Measurements from ENCODE around the gene HACD1.

Gene HACD1

DNA sequence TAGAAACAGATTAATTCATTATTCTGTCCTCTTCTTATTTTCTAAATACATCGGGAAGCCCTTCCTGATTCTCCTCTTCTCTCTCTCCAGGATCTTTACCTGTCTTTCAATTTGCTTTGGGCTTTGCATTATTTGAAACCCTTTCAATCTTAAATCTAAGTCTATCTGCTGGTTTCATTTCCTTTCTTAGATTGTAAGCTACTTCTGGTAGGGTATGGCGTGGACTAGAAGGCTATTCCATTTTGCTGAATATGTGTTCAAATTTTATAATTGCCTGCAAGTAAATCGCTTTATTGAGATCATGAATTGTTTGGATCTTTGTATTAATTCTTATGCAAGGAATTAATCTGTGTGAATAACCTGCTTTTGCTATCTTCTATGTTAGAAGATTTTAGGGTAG lies 37.8 kb upstream of the HACD1 start:
- Histone ChIP-seq H4K20me1 (ENCODE audit: insufficient read depth, low read length) (no peaks in the 10 kb centered on the region), H3K27me3 (ENCODE audit: insufficient read depth, low read length) (no peaks in the 10 kb centered on the region), H3K9me3 (ENCODE audit: low read length) (peaks cover 15% of the 10 kb centered on the region), H3K9me2 (ENCODE audit: low read depth, low read length) (no peaks in the 10 kb centered on the region), H3F3A (ENCODE audit: insufficient read depth, low read length) (no peaks in the 10 kb centered on the region), H3K4me1 (ENCODE audit: insufficient read depth, low read length, severe bottlenecking) (no peaks in the 10 kb centered on the region), H3K27ac (ENCODE audit: low read depth, low read length, poor library complexity, severe bottlenecking) (no peak overlapping the region), H3K9ac (ENCODE audit: low read length) (no peak overlapping the region), H2AFZ (ENCODE audit: low read length) (no peak overlapping the region), H3K4me2 (ENCODE audit: low read length) (no peak overlapping the region), H3K4me3 (ENCODE audit: low read depth, low read length, poor library complexity, severe bottlenecking) (no peak overlapping the region), H3K79me2 (ENCODE audit: insufficient read depth, low read length) (peaks cover 85% of the 10 kb centered on the region), H3K36me3 (ENCODE audit: insufficient read depth, low read length) (peaks cover 29% of the 10 kb centered on the region)
- TF ChIP-seq, protein P1, sequence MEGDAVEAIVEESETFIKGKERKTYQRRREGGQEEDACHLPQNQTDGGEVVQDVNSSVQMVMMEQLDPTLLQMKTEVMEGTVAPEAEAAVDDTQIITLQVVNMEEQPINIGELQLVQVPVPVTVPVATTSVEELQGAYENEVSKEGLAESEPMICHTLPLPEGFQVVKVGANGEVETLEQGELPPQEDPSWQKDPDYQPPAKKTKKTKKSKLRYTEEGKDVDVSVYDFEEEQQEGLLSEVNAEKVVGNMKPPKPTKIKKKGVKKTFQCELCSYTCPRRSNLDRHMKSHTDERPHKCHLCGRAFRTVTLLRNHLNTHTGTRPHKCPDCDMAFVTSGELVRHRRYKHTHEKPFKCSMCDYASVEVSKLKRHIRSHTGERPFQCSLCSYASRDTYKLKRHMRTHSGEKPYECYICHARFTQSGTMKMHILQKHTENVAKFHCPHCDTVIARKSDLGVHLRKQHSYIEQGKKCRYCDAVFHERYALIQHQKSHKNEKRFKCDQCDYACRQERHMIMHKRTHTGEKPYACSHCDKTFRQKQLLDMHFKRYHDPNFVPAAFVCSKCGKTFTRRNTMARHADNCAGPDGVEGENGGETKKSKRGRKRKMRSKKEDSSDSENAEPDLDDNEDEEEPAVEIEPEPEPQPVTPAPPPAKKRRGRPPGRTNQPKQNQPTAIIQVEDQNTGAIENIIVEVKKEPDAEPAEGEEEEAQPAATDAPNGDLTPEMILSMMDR (IDR thresholded peaks at IDR 0.05; ENCODE audit: low read length) = no peak
- TF ChIP-seq EZH2 (IDR thresholded peaks at IDR 0.05; ENCODE audit: borderline replicate concordance, low read length) = no peak

DNA sequence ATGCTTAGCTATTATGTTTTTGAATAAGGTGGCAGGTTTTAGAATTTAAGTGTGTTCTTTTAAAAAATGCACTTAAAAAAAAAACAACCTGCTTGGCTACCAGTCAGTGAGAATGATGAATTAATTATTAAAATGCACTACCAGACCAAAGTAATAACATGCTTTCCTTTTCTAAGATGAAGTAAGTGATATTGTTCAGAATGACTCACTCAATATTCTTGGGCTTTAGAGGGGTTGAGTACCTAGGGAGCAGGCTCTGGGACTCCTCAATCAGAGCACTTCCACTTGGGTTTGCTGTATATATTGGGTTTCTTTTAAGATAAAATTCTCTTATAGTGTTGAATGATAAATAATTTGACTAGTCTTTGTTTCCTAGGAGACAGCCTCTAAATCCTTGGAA lies 35.4 kb upstream of the HACD1 start:
- H3K79me2 ChIP-seq (ENCODE audit: insufficient read depth, low read length) = peaks cover 85% of the 10 kb centered on the region
- peaks cover 35% of the 10 kb centered on the region for H3K36me3 ChIP-seq (ENCODE audit: insufficient read depth, low read length)
- H4K20me1 ChIP-seq (ENCODE audit: insufficient read depth, low read length) = no peaks in the 10 kb centered on the region
- TF ChIP-seq, protein P1 (IDR thresholded peaks at IDR 0.05; ENCODE audit: low read length) = no peak
- TF ChIP-seq EZH2 (IDR thresholded peaks at IDR 0.05; ENCODE audit: borderline replicate concordance, low read length) = no peak
- H3F3A ChIP-seq (ENCODE audit: insufficient read depth, low read length) = no peaks in the 10 kb centered on the region
- H3K4me1 ChIP-seq (ENCODE audit: insufficient read depth, low read length, severe bottlenecking) = no peaks in the 10 kb centered on the region
- H3K27me3 ChIP-seq (ENCODE audit: insufficient read depth, low read length) = no peaks in the 10 kb centered on the region
- H3K9me2 ChIP-seq (ENCODE audit: low read depth, low read length) = no peaks in the 10 kb centered on the region
- no peak overlapping the region for H3K4me2 ChIP-seq (ENCODE audit: low read length)
- no peak overlapping the region for H3K9ac ChIP-seq (ENCODE audit: low read length)
- H3K4me3 ChIP-seq (ENCODE audit: low read depth, low read length, poor library complexity, severe bottlenecking) = no peak overlapping the region
- no peak overlapping the region for H2AFZ ChIP-seq (ENCODE audit: low read length)
- H3K27ac ChIP-seq (ENCODE audit: low read depth, low read length, poor library complexity, severe bottlenecking) = no peak overlapping the region
- H3K9me3 ChIP-seq (ENCODE audit: low read length) = peaks cover 15% of the 10 kb centered on the region

DNA sequence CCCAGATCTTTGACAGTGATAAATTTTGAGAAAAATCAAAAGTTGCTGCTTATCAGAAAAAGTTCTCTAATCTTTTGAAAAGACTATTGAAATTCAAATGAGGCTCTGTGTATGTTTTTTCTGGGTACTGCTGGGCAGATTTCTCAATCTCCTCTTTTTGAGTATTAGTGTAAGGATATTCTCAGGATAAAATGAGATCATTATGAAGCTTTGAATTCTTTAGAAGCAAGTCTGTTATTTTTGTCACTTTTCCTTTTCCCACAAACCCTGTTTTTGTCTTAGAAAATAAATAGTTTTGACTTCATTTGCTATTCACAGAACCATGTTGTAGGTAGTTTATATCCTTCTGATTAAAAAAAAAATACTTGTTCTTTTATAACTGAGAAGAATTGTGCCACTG lies 34.7 kb upstream of the HACD1 start:
- no peaks in the 10 kb centered on the region for H3F3A ChIP-seq (ENCODE audit: insufficient read depth, low read length)
- no peaks in the 10 kb centered on the region for H4K20me1 ChIP-seq (ENCODE audit: insufficient read depth, low read length)
- H3K9me2 ChIP-seq (ENCODE audit: low read depth, low read length) = no peaks in the 10 kb centered on the region
- H3K4me1 ChIP-seq (ENCODE audit: insufficient read depth, low read length, severe bottlenecking) = no peaks in the 10 kb centered on the region
- H3K9ac ChIP-seq (ENCODE audit: low read length) = no peak overlapping the region
- H2AFZ ChIP-seq (ENCODE audit: low read length) = no peak overlapping the region
- peaks cover 86% of the 10 kb centered on the region for H3K79me2 ChIP-seq (ENCODE audit: insufficient read depth, low read length)
- H3K4me3 ChIP-seq (ENCODE audit: low read depth, low read length, poor library complexity, severe bottlenecking) = no peak overlapping the region
- H3K9me3 ChIP-seq (ENCODE audit: low read length) = peaks cover 15% of the 10 kb centered on the region
- no peaks in the 10 kb centered on the region for H3K27me3 ChIP-seq (ENCODE audit: insufficient read depth, low read length)
- no peak for TF ChIP-seq EZH2 (IDR thresholded peaks at IDR 0.05; ENCODE audit: borderline replicate concordance, low read length)
- TF ChIP-seq, protein P1 (IDR thresholded peaks at IDR 0.05; ENCODE audit: low read length) = no peak
- no peak overlapping the region for H3K4me2 ChIP-seq (ENCODE audit: low read length)
- H3K27ac ChIP-seq (ENCODE audit: low read depth, low read length, poor library complexity, severe bottlenecking) = no peak overlapping the region
- H3K36me3 ChIP-seq (ENCODE audit: insufficient read depth, low read length) = peaks cover 35% of the 10 kb centered on the region

Measured in OCI-LY1 (cell line).